ENCODE data around the gene VIM. TPM values are rescaled to one million over a fixed set of nuclear protein-coding genes. Genes with fewer than 3 reads are reported as not detected.

VIM gene
- total RNA-seq, 4 donors from 2014 or later, result 6,350 to 8,587 (median 8,002) TPM

DNA sequence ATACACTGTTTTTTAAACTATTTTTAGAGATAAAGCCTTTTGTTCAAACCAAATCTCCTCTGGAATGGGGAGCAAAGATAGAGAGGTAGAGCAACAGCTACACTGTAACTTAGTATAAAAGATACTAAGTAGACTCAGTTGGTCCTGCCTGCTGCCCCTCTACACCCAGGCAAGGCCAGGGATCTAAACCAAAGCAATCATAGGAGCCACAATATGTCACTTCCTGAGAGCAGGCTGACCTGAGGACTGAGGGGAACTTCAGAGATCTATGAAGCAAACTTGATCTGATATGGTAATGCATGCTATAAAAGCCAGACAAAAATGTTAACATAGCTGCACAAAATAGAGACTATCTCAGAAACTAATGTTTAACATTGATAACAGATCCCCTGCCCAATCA is 19.6 kb upstream of the VIM start:
- H3K4me3 ChIP-seq, result no peak overlapping the region
- H3K27me3 ChIP-seq, result no peaks in the 10 kb centered on the region
- peak overlapping the region in 1 of 4 donors; percentile 26 for H3K27ac ChIP-seq
- H3K9me3 ChIP-seq, result no peaks in the 10 kb centered on the region
- TF ChIP-seq EP300 (IDR thresholded peaks at IDR 0.05) (no peak), POLR2A (IDR thresholded peaks at IDR 0.05) (no peak)
- TF ChIP-seq, protein P1, sequence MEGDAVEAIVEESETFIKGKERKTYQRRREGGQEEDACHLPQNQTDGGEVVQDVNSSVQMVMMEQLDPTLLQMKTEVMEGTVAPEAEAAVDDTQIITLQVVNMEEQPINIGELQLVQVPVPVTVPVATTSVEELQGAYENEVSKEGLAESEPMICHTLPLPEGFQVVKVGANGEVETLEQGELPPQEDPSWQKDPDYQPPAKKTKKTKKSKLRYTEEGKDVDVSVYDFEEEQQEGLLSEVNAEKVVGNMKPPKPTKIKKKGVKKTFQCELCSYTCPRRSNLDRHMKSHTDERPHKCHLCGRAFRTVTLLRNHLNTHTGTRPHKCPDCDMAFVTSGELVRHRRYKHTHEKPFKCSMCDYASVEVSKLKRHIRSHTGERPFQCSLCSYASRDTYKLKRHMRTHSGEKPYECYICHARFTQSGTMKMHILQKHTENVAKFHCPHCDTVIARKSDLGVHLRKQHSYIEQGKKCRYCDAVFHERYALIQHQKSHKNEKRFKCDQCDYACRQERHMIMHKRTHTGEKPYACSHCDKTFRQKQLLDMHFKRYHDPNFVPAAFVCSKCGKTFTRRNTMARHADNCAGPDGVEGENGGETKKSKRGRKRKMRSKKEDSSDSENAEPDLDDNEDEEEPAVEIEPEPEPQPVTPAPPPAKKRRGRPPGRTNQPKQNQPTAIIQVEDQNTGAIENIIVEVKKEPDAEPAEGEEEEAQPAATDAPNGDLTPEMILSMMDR (IDR thresholded peaks at IDR 0.05), result no peak
- no peak for DNase-seq (ENCODE audit: low spot score in 2 of 2)
- H3K4me1 ChIP-seq, result peaks cover 0 to 59% (median 21%) of the 10 kb centered on the region in 4 donors
- H3K36me3 ChIP-seq, result no peaks in the 10 kb centered on the region

DNA sequence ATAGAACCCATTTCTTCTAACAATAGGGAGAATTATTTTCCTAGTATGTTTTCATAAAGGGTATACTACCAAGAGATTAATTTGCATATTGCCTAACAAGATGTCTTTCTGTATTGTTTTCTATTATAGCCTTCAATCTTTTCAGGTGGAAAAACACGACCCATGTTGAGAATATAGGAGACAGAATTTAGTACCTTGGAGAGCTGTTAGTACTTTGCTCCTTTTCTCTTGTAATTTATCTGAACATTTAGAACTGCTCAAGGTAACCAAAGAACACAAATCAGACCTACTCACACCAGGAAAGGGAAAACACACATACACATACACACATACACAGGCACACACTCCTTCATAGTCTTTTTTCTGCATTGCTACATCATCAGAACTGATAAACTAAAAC is 18.7 kb upstream of the VIM start:
- Histone ChIP-seq H3K4me3 (no peak overlapping the region), H3K27me3 (no peaks in the 10 kb centered on the region)
- TF ChIP-seq EP300 (IDR thresholded peaks at IDR 0.05) (no peak), POLR2A (IDR thresholded peaks at IDR 0.05) (no peak)
- TF ChIP-seq, protein P1 (IDR thresholded peaks at IDR 0.05), result no peak

DNA sequence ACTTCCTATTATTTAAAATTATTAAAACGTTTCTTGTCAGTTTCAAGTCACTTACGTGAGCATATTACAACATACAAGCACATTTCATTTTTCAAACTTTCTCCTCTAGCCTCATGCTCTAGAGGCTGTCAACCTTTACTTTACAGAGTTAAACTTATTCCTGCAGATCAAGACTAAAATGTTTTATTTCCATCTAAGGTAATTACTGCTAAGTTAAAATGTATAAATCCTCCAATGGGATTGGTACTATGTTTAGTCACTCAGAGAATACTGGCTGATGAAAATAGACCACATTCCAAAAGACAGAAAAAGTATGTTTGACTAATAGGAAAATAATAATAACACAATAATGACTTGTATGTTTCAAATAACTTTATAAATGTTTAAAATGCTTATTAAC is 18.2 kb upstream of the VIM start:
- H3K4me1 ChIP-seq, result peaks cover 0 to 73% (median 27%) of the 10 kb centered on the region in 4 donors
- no peaks in the 10 kb centered on the region for H3K9me3 ChIP-seq
- no peak overlapping the region for H3K4me3 ChIP-seq
- no peaks in the 10 kb centered on the region for H3K27me3 ChIP-seq
- WGBS, 2 donors, result 39 to 40% methylated on average over 2 of the region's 2 CpGs
- TF ChIP-seq POLR2A (IDR thresholded peaks at IDR 0.05) (no peak), EP300 (IDR thresholded peaks at IDR 0.05) (no peak)
- TF ChIP-seq, protein P1 (IDR thresholded peaks at IDR 0.05), result no peak
- peak overlapping the region in 2 of 4 donors; percentile 53 to 55 for H3K27ac ChIP-seq
- DNase-seq (ENCODE audit: low spot score in 2 of 2), result no peak
- H3K36me3 ChIP-seq, result no peaks in the 10 kb centered on the region

More for the DNA sequence above, 18.7 kb upstream of the VIM start:
- no peak for DNase-seq (ENCODE audit: low spot score in 2 of 2)
- H3K27ac ChIP-seq, result peak overlapping the region in 2 of 4 donors; percentile 53 to 55
- no peaks in the 10 kb centered on the region for H3K9me3 ChIP-seq
- H3K4me1 ChIP-seq, result peaks cover 0 to 67% (median 24%) of the 10 kb centered on the region in 4 donors
- WGBS, 2 donors, result 52 to 54% methylated on average over 1 of the region's 1 CpG
- H3K36me3 ChIP-seq, result no peaks in the 10 kb centered on the region

DNA sequence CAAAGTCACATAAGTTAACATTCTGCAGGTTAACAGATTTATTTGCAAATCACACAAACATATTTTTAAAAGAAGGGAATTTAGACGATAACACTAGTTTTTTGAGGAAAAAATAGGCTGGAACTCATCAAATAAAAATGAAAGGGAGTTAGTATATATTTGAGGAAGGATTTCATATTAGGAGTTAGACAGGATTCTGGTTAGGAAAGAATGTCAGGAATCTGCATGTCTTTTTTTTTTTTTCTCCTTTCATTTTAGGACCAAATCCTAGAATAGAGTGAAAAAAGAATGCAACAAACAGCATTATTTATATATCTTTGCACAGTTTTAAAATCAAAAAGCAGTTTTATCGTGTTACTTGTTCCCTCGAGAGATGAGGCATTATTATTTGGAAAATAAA is 17.7 kb upstream of the VIM start:
- H3K9me3 ChIP-seq, result no peaks in the 10 kb centered on the region
- no peaks in the 10 kb centered on the region for H3K27me3 ChIP-seq
- H3K36me3 ChIP-seq, result no peaks in the 10 kb centered on the region
- H3K4me1 ChIP-seq, result peaks cover 0 to 77% (median 29%) of the 10 kb centered on the region in 4 donors
- H3K27ac ChIP-seq, result peak overlapping the region in 2 of 4 donors; percentile 53 to 55
- 21% methylated on average over 3 of the region's 3 CpGs for WGBS, 2 donors
- TF ChIP-seq POLR2A (IDR thresholded peaks at IDR 0.05), result no peak
- TF ChIP-seq EP300 (IDR thresholded peaks at IDR 0.05), result no peak
- TF ChIP-seq, protein P1 (IDR thresholded peaks at IDR 0.05), result no peak
- H3K4me3 ChIP-seq, result no peak overlapping the region
- DNase-seq (ENCODE audit: low spot score in 2 of 2), result no peak

DNA sequence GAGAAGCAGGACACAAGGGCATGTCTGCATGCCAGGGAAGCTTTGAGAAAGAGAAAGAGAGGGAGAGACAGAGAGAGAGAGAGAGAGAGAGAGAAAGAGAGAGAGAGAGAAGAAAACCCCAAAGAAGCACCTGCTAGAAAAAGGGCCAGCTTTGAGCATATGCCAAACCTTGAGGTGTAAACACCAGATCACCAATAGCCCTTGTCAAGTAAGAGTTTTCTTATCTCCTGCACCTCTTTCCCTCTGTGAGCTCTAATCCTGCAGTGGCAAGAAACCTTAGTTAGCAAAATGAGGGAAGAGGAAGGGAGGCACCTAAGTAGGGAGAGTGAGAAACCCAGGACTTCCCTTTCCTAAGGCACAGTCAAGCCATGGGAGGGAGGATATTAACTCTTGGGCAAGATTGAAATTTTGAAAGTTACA is 15.2 kb upstream of the VIM start:
- peaks cover 0 to 84% (median 36%) of the 10 kb centered on the region in 4 donors for H3K4me1 ChIP-seq
- no peaks in the 10 kb centered on the region for H3K9me3 ChIP-seq
- no peaks in the 10 kb centered on the region for H3K36me3 ChIP-seq
- no peaks in the 10 kb centered on the region for H3K27me3 ChIP-seq
- DNase-seq (ENCODE audit: low spot score in 2 of 2), result no peak
- TF ChIP-seq POLR2A (IDR thresholded peaks at IDR 0.05) (no peak), EP300 (IDR thresholded peaks at IDR 0.05) (peak in 1 of 2 donors; percentile 44)
- TF ChIP-seq, protein P1 (IDR thresholded peaks at IDR 0.05), result no peak
- peak overlapping the region in 2 of 4 donors; percentile 15 to 20 for H3K27ac ChIP-seq
- H3K4me3 ChIP-seq, result no peak overlapping the region
